Parathyroid adenoma (tissue), 2 donors: ENCODE measurements around the gene B3GALT6.
"Not testable (repeated sequence)": the region's sequence is repeated elsewhere in the genome, so short reads cannot be mapped to it uniquely, and the experiment has no call there.

ENCODE experiments used
- H2AFZ ChIP-seq: fragments of 300-600 bp; sonication (generic); one replicate; pipeline ENCODE4 v1.7.0; 2017; ENCODE audit warnings: antibody characterized with exemption, mild to moderate bottlenecking
- H3K27ac ChIP-seq: fragments of 300-600 bp; sonication (generic); one replicate; pipeline ENCODE4 v1.7.0; 2017
- H3K27me3 ChIP-seq: fragments of 300-600 bp; sonication (generic); one replicate; pipeline ENCODE4 v1.7.0; 2017; ENCODE audit warnings: low read length; ENCODE audit not compliant: control insufficient read depth, insufficient read depth
- H3K36me3 ChIP-seq: fragments of 300-600 bp; sonication (generic); one replicate; pipeline ENCODE4 v1.7.0; 2017; ENCODE audit warnings: low read length; ENCODE audit not compliant: control insufficient read depth, insufficient read depth
- H3K4me1 ChIP-seq: fragments of 300-600 bp; sonication (generic); one replicate; pipeline ENCODE4 v1.7.0; 2017; ENCODE audit warnings: control low read depth
- H3K4me2 ChIP-seq: fragments of 300-600 bp; sonication (generic); one replicate; pipeline ENCODE4 v1.7.0; 2017; ENCODE audit warnings: low read length
- H3K4me3 ChIP-seq: fragments of 300-600 bp; sonication (generic); one replicate; pipeline ENCODE4 v1.7.0; 2017; ENCODE audit warnings: low read depth, low read length
- H3K79me2 ChIP-seq: fragments of 300-600 bp; sonication (generic); one replicate; pipeline ENCODE4 v1.7.0; 2017; ENCODE audit warnings: control low read depth
- H3K9ac ChIP-seq: fragments of 300-600 bp; sonication (generic); one replicate; pipeline ENCODE4 v1.7.0; 2017; ENCODE audit warnings: mild to moderate bottlenecking
- H3K9me3 ChIP-seq: fragments of 300-600 bp; sonication (generic); one replicate; pipeline ENCODE4 v1.7.0; 2017; ENCODE audit warnings: low read length; ENCODE audit not compliant: control insufficient read depth
- CTCF ChIP-seq: fragments of 300-600 bp; sonication (generic); IDR thresholded peaks from one replicate; pipeline ENCODE4 v1.7.0; 2017; ENCODE audit warnings: antibody characterized with exemption, mild to moderate bottlenecking
- donor health status: primary hyperparathyroidism.

B3GALT6 gene

GRCh38 chr1:1185101-1185765 is 46.8 kb upstream of the B3GALT6 start:
- Histone ChIP-seq H3K4me2 (no peak overlapping the region), H3K9me3 (no peaks in the 10 kb centered on the region), H3K27ac (no peak overlapping the region), H3K36me3 (no peaks in the 10 kb centered on the region), H2AFZ (no peak overlapping the region), H3K27me3 (no peaks in the 10 kb centered on the region), H3K4me1 (no peaks in the 10 kb centered on the region), H3K79me2 (no peaks in the 10 kb centered on the region), H3K9ac (no peak overlapping the region), H3K4me3 (no peak overlapping the region)
- no peak for TF ChIP-seq CTCF

DNA sequence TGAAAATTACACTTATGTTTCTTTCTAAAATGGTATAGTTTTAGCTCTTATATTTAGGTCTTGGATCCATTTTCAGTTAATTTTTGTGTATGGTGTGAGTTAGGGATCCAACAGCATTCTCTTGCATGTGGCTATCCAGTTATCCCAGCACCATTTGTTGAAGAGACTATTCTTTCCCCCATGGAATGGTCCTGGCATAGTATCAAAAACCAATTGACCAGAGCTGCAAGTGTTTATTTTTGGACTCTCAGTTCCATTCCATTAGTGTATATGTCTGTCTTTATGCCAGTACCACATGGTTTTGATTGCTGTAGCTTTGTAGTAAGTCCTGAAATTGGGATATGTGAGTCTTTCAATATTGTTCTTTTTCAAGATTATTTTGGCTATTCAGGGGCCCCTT is 44.1 kb upstream of the B3GALT6 start:
- Histone ChIP-seq H3K27ac (no peak overlapping the region), H3K4me2 (no peak overlapping the region), H3K36me3 (no peaks in the 10 kb centered on the region), H3K4me1 (no peaks in the 10 kb centered on the region), H3K9ac (no peak overlapping the region), H3K9me3 (no peaks in the 10 kb centered on the region), H3K27me3 (no peaks in the 10 kb centered on the region), H3K4me3 (no peak overlapping the region), H3K79me2 (no peaks in the 10 kb centered on the region), H2AFZ (no peak overlapping the region)
- TF ChIP-seq CTCF: no peak

DNA sequence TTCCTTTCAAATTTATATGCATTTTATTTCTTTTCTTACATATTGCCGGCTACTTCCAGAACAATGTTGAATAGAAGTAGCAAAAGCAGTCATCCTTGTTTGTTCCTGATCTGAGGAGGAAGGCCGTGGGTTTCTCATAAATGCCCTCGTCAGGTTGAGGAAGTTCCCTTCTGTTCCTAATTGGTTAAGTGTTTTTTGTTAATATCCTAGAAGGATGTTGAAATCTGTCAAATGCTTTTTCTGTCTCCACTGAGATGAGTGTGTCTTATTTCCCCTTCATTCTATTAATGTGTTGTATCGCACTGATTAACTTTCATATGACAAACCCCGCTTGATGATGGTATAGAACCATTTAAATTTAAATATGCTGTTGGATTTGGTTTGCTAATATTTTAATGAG is 42.9 kb upstream of the B3GALT6 start:
- Histone ChIP-seq H3K4me3 (no peak overlapping the region), H3K27me3 (no peaks in the 10 kb centered on the region), H3K9me3 (no peaks in the 10 kb centered on the region), H3K4me2 (no peak overlapping the region), H3K9ac (no peak overlapping the region), H2AFZ (no peak overlapping the region), H3K4me1 (no peaks in the 10 kb centered on the region), H3K27ac (no peak overlapping the region), H3K79me2 (no peaks in the 10 kb centered on the region), H3K36me3 (no peaks in the 10 kb centered on the region)
- no peak for TF ChIP-seq CTCF

- Histone ChIP-seq H3K9me3 (no peaks in the 10 kb centered on the region), H3K79me2 (no peaks in the 10 kb centered on the region), H2AFZ (no peak overlapping the region), H3K36me3 (no peaks in the 10 kb centered on the region), H3K4me3 (no peak overlapping the region), H3K9ac (no peak overlapping the region), H3K27ac (no peak overlapping the region), H3K27me3 (no peaks in the 10 kb centered on the region), H3K4me1 (no peaks in the 10 kb centered on the region), H3K4me2 (no peak overlapping the region)
- TF ChIP-seq CTCF: no peak
Measured at GRCh38 chr1:1191734-1192133, 40.3 kb upstream of the B3GALT6 start.

- H3K36me3 ChIP-seq: no peaks in the 10 kb centered on the region
- H3K27me3 ChIP-seq: no peaks in the 10 kb centered on the region
- H3K79me2 ChIP-seq: no peaks in the 10 kb centered on the region
- no peak overlapping the region for H2AFZ ChIP-seq
- no peak overlapping the region for H3K4me3 ChIP-seq
- H3K9ac ChIP-seq: no peak overlapping the region
- no peaks in the 10 kb centered on the region for H3K4me1 ChIP-seq
- H3K4me2 ChIP-seq: no peak overlapping the region
- H3K9me3 ChIP-seq: no peaks in the 10 kb centered on the region
- H3K27ac ChIP-seq: no peak overlapping the region
- TF ChIP-seq CTCF: no peak
Measured at GRCh38 chr1:1194723-1195122, 37.3 kb upstream of the B3GALT6 start.

- not testable (repeated sequence) for H3K27ac ChIP-seq, H3K4me1 ChIP-seq, H3K4me2 ChIP-seq
Measured at GRCh38 chr1:1195726-1196125, 36.3 kb upstream of the B3GALT6 start.

More at GRCh38 chr1:1195726-1196125, 36.3 kb upstream of the B3GALT6 start:
- not testable (repeated sequence) for H3K27me3 ChIP-seq, H3K9ac ChIP-seq, H3K36me3 ChIP-seq, H2AFZ ChIP-seq, H3K9me3 ChIP-seq, H3K79me2 ChIP-seq, H3K4me3 ChIP-seq
